CD14-positive monocyte (primary cell): ENCODE measurements around the gene STK39. TPM values are rescaled to one million over a fixed set of nuclear protein-coding genes. Genes with fewer than 3 reads are reported as not detected.

ENCODE experiments used
- DNase-seq, 3 donors: peaks; one replicate each; pipeline ENCODE4 v3.0.0-alpha.2; 2011 to 2022
- H2AFZ ChIP-seq: 2 replicates; pipeline ENCODE4 v1.6.0; 2012; ENCODE audit warnings: mild to moderate bottlenecking, low read depth, low read length, inconsistent platforms; ENCODE audit not compliant: insufficient read depth, poor library complexity, severe bottlenecking
- H3K27ac ChIP-seq, 2 donors: 1 replicate in 1 of 2; 2 replicates in 1 of 2; pipeline ENCODE4 v1.5.1; 2012 to 2013; ENCODE audit warnings: low read length in 2 of 2, control low read depth in 1 of 2, inconsistent platforms in 1 of 2, low read depth in 1 of 2, mild to moderate bottlenecking in 1 of 2
- H3K27me3 ChIP-seq, 2 donors: one replicate each; pipeline versions ENCODE4 v1.6.0 to v1.6.1; 2011 to 2013; ENCODE audit warnings: low read length in 2 of 2; ENCODE audit not compliant: control insufficient read depth in 2 of 2, insufficient read depth in 2 of 2
- H3K36me3 ChIP-seq, 2 donors: replicated peaks in 1 of 2; 1 replicate in 1 of 2; 2 replicates in 1 of 2; pipeline versions ENCODE4 v1.5.1 to v1.6.1; 2012 to 2013; ENCODE audit warnings: low read length in 2 of 2, control low read depth in 1 of 2, inconsistent platforms in 1 of 2, mild to moderate bottlenecking in 1 of 2; ENCODE audit not compliant: insufficient read depth in 2 of 2, control insufficient read depth in 1 of 2
- H3K4me1 ChIP-seq, 2 donors: 1 replicate in 1 of 2; 2 replicates in 1 of 2; pipeline versions ENCODE4 v1.5.1 to v1.6.1; 2012 to 2013; ENCODE audit warnings: low read length in 2 of 2, control low read depth in 1 of 2, inconsistent platforms in 1 of 2, mild to moderate bottlenecking in 1 of 2, moderate library complexity in 1 of 2; ENCODE audit not compliant: insufficient read depth in 2 of 2, control insufficient read depth in 1 of 2
- H3K4me2 ChIP-seq: replicated peaks from 2 replicates; pipeline ENCODE3; 2012; ENCODE audit warnings: low read length, moderate library complexity, mild to moderate bottlenecking; ENCODE audit not compliant: poor library complexity, severe bottlenecking; ENCODE audit errors: extremely low read depth
- H3K4me3 ChIP-seq, 3 experiments: fragments of 200-600 bp in 1 of 3; sonication (generic) in 1 of 3; replicated peaks in 1 of 3; 1 replicate in 2 of 3; 2 replicates in 1 of 3; pipeline ENCODE4 v1.5.1; 2011 to 2013; ENCODE audit warnings: low read length in 3 of 3, mild to moderate bottlenecking in 3 of 3, control low read depth in 2 of 3, low read depth in 2 of 3, inconsistent platforms in 1 of 3, moderate library complexity in 1 of 3
- H3K79me2 ChIP-seq: 2 replicates; pipeline ENCODE4 v1.6.0; 2012; ENCODE audit warnings: mild to moderate bottlenecking, control low read depth, inconsistent platforms, low read length, moderate library complexity; ENCODE audit not compliant: insufficient read depth
- H3K9ac ChIP-seq: 2 replicates; pipeline ENCODE4 v1.6.0; 2017; ENCODE audit warnings: low read length, mild to moderate bottlenecking; ENCODE audit not compliant: insufficient read depth, poor library complexity, severe bottlenecking
- H3K9me3 ChIP-seq, 2 donors: replicated peaks in 1 of 2; 1 replicate in 1 of 2; 2 replicates in 1 of 2; pipeline versions ENCODE4 v1.5.1 to v1.6.1; 2012 to 2013; ENCODE audit warnings: low read length in 2 of 2, control low read depth in 1 of 2; ENCODE audit not compliant: control insufficient read depth in 1 of 2, insufficient read depth in 1 of 2
- H4K20me1 ChIP-seq: 2 replicates; pipeline ENCODE4 v1.6.0; 2012; ENCODE audit warnings: mild to moderate bottlenecking, low read length, control low read depth, moderate library complexity; ENCODE audit not compliant: insufficient read depth
- H3K27ac Mint-ChIP-seq, 7 donors: one replicate each; pipeline ENCODE4 v1.8.0; 2020; ENCODE audit warnings: mild to moderate bottlenecking in 7 of 7, mixed read lengths in 7 of 7, moderate library complexity in 6 of 7, inconsistent platforms in 2 of 7
- H3K27me3 Mint-ChIP-seq, 3 donors: one replicate each; pipeline ENCODE4 v1.8.0; 2021 to 2022; ENCODE audit warnings: low read depth in 3 of 3, mild to moderate bottlenecking in 3 of 3, mixed read lengths in 3 of 3, moderate library complexity in 3 of 3, inconsistent platforms in 1 of 3
- H3K36me3 Mint-ChIP-seq, 2 donors: one replicate each; pipeline ENCODE4 v1.8.0; 2020; ENCODE audit warnings: mixed read lengths in 2 of 2, inconsistent platforms in 1 of 2, mild to moderate bottlenecking in 1 of 2
- H3K4me1 Mint-ChIP-seq: one replicate; pipeline ENCODE4 v1.8.0; 2020; ENCODE audit warnings: mild to moderate bottlenecking, mixed read lengths
- H3K4me3 Mint-ChIP-seq, 2 donors: one replicate each; pipeline ENCODE4 v1.8.0; 2020; ENCODE audit warnings: mild to moderate bottlenecking in 2 of 2, mixed read lengths in 2 of 2, moderate library complexity in 1 of 2
- H3K9me3 Mint-ChIP-seq, 7 donors: one replicate each; pipeline ENCODE4 v1.8.0; 2020 to 2022; ENCODE audit warnings: mixed read lengths in 7 of 7, mild to moderate bottlenecking in 6 of 7, moderate library complexity in 6 of 7, inconsistent platforms in 2 of 7
- CTCF ChIP-seq: fragments of 200-600 bp; IDR thresholded peaks from one replicate; pipeline ENCODE4 v1.8.0; 2022; ENCODE audit warnings: antibody characterized with exemption, mild to moderate bottlenecking
- WGBS: methylation state at CpG from one replicate; pipeline ENCODE4 v1.1.5; 2013; ENCODE audit warnings: missing lambda C conversion rate; ENCODE audit not compliant: insufficient coverage; 5-methylcytosine and 5-hydroxymethylcytosine counted together
- intact Hi-C, 2 donors: fragments of 100-400 bp; cut with micrococcal nuclease; formaldehyde crosslinking; loops; one replicate each; pipeline versions ENCODE4 v1.15.0 to v1.15.1; 2023
- polyA minus RNA-seq: library from RNA; depleted of rRNA, polyadenylated mRNA; stranded (reverse); fragments of >200 nt; gene quantifications from 2 replicates; pipeline ENCODE4 v1.2.3, GENCODE V29; 2012
- polyA plus RNA-seq, 3 donors: library from polyadenylated mRNA; depleted of rRNA in 1 of 3; unstranded in 2 of 3; stranded (reverse) in 1 of 3; fragments of 300-500 nt in 2 of 3; fragments of >200 nt in 1 of 3; fragmentation: Illumina TruSeq in 2 of 3; gene quantifications; 1 replicate in 2 of 3; 2 replicates in 1 of 3; pipeline ENCODE4 v1.2.3, GENCODE V29; 2012 to 2021
- total RNA-seq, 12 experiments: library from RNA in 1 of 12; stranded (reverse) in 1 of 12; fragments of 120-200 nt in 1 of 12; gene quantifications; one replicate each; pipeline ENCODE4 v1.2.4 and lab custom pipeline; 2013 to 2026; ENCODE audit warnings: mixed read lengths in 6 of 12, inconsistent platforms in 1 of 12

Gene STK39
- total RNA-seq (2013) = 11.6 TPM
- polyA plus RNA-seq = 1 to 10 TPM; 1.2 to 2.7 (median 2.6) TPM
- 3.6 and 4.7 TPM in 2 replicates for polyA minus RNA-seq
- 6.8 to 39.6 (median 20.0) reads per million in 11 experiments for total RNA-seq (lab: John Stamatoyannopoulos, UW)

- Mint-ChIP-seq H3K9me3 (no peaks in the 10 kb centered on the region), H3K27ac (peak within 1 kb of the TSS; percentile 15 to 85 (median 54)), H3K27me3 (peaks cover 5 to 14% (median 6%) of the 10 kb centered on the region in 3 donors), H3K4me3 (peak within 1 kb of the TSS; percentile 86 to 89), H3K36me3 (peaks cover 0 to 5% of the 10 kb centered on the region in 2 donors), H3K4me1 (peaks cover 31% of the 10 kb centered on the region)
- Histone ChIP-seq H2AFZ (peak within 1 kb of the TSS; percentile 94), H3K9me3 (no peaks in the 10 kb centered on the region), H3K4me2 (peak within 1 kb of the TSS; percentile 81), H3K27me3 (peaks cover 5 to 10% of the 10 kb centered on the region in 2 donors), H3K79me2 (peaks cover 40% of the 10 kb centered on the region), H4K20me1 (peaks cover 31% of the 10 kb centered on the region), H3K4me1 (peaks cover 22 to 27% of the 10 kb centered on the region in 2 donors), H3K9ac (peak within 1 kb of the TSS; percentile 67), H3K27ac (peak within 1 kb of the TSS; percentile 40 to 49), H3K36me3 (no peaks in the 10 kb centered on the region), H3K4me3 (peak within 1 kb of the TSS; percentile 61 to 85 (median 68))
- under 1% methylated on average over 85 of the region's 91 CpGs for WGBS
- intact Hi-C loops = loop anchor here (10.0 kb wide), 2 partner anchors 83 to 113 kb away; no protein-coding TSS in a partner anchor
- DNase-seq = peak; percentile 52 to 66 (median 57)
- no peak for TF ChIP-seq CTCF
Observed at GRCh38 chr2:168247341-168248261, at the start of gene STK39. TSS of gene STK39 (minus strand) at chr2:168247595. CDS start at chr2:168247435, 160 bp downstream.

DNA sequence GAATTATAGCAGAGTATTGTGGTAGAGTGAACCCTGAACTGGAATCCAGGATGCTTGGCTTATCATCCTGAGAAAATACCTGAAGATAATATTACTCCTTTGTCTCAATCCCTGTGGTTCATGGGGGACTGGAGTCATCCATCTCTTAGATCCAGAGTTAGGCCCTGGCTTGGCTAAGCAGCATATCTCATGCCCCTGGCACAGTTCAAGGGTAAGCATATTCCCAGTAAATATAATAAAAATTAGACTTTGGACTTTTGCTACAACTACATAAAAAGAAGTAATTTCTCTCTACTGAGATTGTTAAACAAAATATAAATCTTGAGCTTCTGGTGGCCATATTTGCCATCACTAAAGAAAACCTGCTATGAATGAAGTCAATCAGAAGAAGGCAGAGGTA lies 47.7 kb upstream of the STK39 start:
- no peaks in the 10 kb centered on the region for H4K20me1 ChIP-seq
- Mint-ChIP-seq H3K36me3 (no peaks in the 10 kb centered on the region), H3K27me3 (peaks cover 0 to 2% (median 2%) of the 10 kb centered on the region in 3 donors), H3K27ac (no peak overlapping the region), H3K4me1 (no peaks in the 10 kb centered on the region), H3K4me3 (no peak overlapping the region), H3K9me3 (peaks cover 0 to 6% (median 1%) of the 10 kb centered on the region in 7 donors)
- H3K36me3 ChIP-seq = no peaks in the 10 kb centered on the region
- no peaks in the 10 kb centered on the region for H3K27me3 ChIP-seq
- H3K4me1 ChIP-seq = no peaks in the 10 kb centered on the region
- H3K9me3 ChIP-seq = no peaks in the 10 kb centered on the region
- no peak overlapping the region for H3K4me2 ChIP-seq
- H3K4me3 ChIP-seq = no peak overlapping the region
- DNase-seq = no peak
- H2AFZ ChIP-seq = no peak overlapping the region
- intact Hi-C loops = no loop called here
- H3K27ac ChIP-seq = no peak overlapping the region
- H3K79me2 ChIP-seq = no peaks in the 10 kb centered on the region
- no peak for TF ChIP-seq CTCF
- H3K9ac ChIP-seq = no peak overlapping the region
